Measurements from ENCODE around the gene TPT1. TPM values are rescaled to one million over a fixed set of nuclear protein-coding genes. Genes with fewer than 3 reads are reported as not detected.

Gene TPT1
- total RNA-seq, 1 donor from 2014 or later, result 3,393 TPM

GRCh38 chr13:45303866-45304265 is 37.1 kb downstream of the TPT1 start:
- TF ChIP-seq CTCF (IDR thresholded peaks at IDR 0.05), result no peak
- Mint-ChIP-seq H3K27ac (ENCODE audit: unreplicated experiment) (no peak overlapping the region), H3K36me3 (ENCODE audit: unreplicated experiment) (no peaks in the 10 kb centered on the region), H3K27me3 (ENCODE audit: unreplicated experiment) (peaks cover 10% of the 10 kb centered on the region), H3K4me3 (ENCODE audit: unreplicated experiment) (no peak overlapping the region), H3K4me1 (ENCODE audit: unreplicated experiment) (no peaks in the 10 kb centered on the region), H3K9me3 (ENCODE audit: unreplicated experiment) (no peaks in the 10 kb centered on the region)
- no peak for DNase-seq (ENCODE audit: extremely low spot score, unreplicated experiment)

GRCh38 chr13:45303026-45303425 is 38.0 kb downstream of the TPT1 start:
- Mint-ChIP-seq H3K27ac (ENCODE audit: unreplicated experiment) (no peak overlapping the region), H3K36me3 (ENCODE audit: unreplicated experiment) (no peaks in the 10 kb centered on the region), H3K9me3 (ENCODE audit: unreplicated experiment) (no peaks in the 10 kb centered on the region), H3K4me1 (ENCODE audit: unreplicated experiment) (peaks cover under 1% of the 10 kb centered on the region), H3K27me3 (ENCODE audit: unreplicated experiment) (peaks cover 10% of the 10 kb centered on the region), H3K4me3 (ENCODE audit: unreplicated experiment) (no peak overlapping the region)
- no peak for DNase-seq (ENCODE audit: extremely low spot score, unreplicated experiment)
- no peak for TF ChIP-seq CTCF (IDR thresholded peaks at IDR 0.05)

- Mint-ChIP-seq H3K36me3 (ENCODE audit: unreplicated experiment) (no peaks in the 10 kb centered on the region), H3K27me3 (ENCODE audit: unreplicated experiment) (peaks cover 10% of the 10 kb centered on the region), H3K4me3 (ENCODE audit: unreplicated experiment) (no peak overlapping the region), H3K9me3 (ENCODE audit: unreplicated experiment) (no peaks in the 10 kb centered on the region), H3K27ac (ENCODE audit: unreplicated experiment) (no peak overlapping the region), H3K4me1 (ENCODE audit: unreplicated experiment) (peaks cover 2% of the 10 kb centered on the region)
- no peak for DNase-seq (ENCODE audit: extremely low spot score, unreplicated experiment)
- TF ChIP-seq CTCF (IDR thresholded peaks at IDR 0.05), result no peak
Measured at GRCh38 chr13:45302507-45302906, 38.5 kb downstream of the TPT1 start.

- no peak overlapping the region for H3K4me3 Mint-ChIP-seq (ENCODE audit: unreplicated experiment)
- peaks cover 2% of the 10 kb centered on the region for H3K4me1 Mint-ChIP-seq (ENCODE audit: unreplicated experiment)
- no peaks in the 10 kb centered on the region for H3K9me3 Mint-ChIP-seq (ENCODE audit: unreplicated experiment)
- H3K27ac Mint-ChIP-seq (ENCODE audit: unreplicated experiment), result no peak overlapping the region
- no peak for TF ChIP-seq CTCF (IDR thresholded peaks at IDR 0.05)
- H3K36me3 Mint-ChIP-seq (ENCODE audit: unreplicated experiment), result no peaks in the 10 kb centered on the region
- no peak for DNase-seq (ENCODE audit: extremely low spot score, unreplicated experiment)
- peaks cover 10% of the 10 kb centered on the region for H3K27me3 Mint-ChIP-seq (ENCODE audit: unreplicated experiment)
Measured at GRCh38 chr13:45301263-45301662, 39.7 kb downstream of the TPT1 start.

- H3K4me3 Mint-ChIP-seq (ENCODE audit: unreplicated experiment), result no peak overlapping the region
Measured at GRCh38 chr13:45300190-45300985, 40.6 kb downstream of the TPT1 start.

More at GRCh38 chr13:45300190-45300985, 40.6 kb downstream of the TPT1 start:
- no peak for DNase-seq (ENCODE audit: extremely low spot score, unreplicated experiment)
- H3K27ac Mint-ChIP-seq (ENCODE audit: unreplicated experiment), result no peak overlapping the region
- peaks cover 9% of the 10 kb centered on the region for H3K4me1 Mint-ChIP-seq (ENCODE audit: unreplicated experiment)
- no peaks in the 10 kb centered on the region for H3K36me3 Mint-ChIP-seq (ENCODE audit: unreplicated experiment)
- H3K27me3 Mint-ChIP-seq (ENCODE audit: unreplicated experiment), result peaks cover 10% of the 10 kb centered on the region
- no peaks in the 10 kb centered on the region for H3K9me3 Mint-ChIP-seq (ENCODE audit: unreplicated experiment)
- no peak for TF ChIP-seq CTCF (IDR thresholded peaks at IDR 0.05)

All from osteocyte (in vitro differentiated cells).